T-cell (primary cell): ENCODE measurements around the gene ST14. TPM values are rescaled to one million over a fixed set of nuclear protein-coding genes. Genes with fewer than 3 reads are reported as not detected.

Experiments used
- ATAC-seq, 4 experiments: fragments of 200-7000 bp in 3 of 4; fragments of 150-1000 bp in 1 of 4; cut with Tn5 transposase; replicated peaks in 1 of 4; 1 replicate in 3 of 4; 2 replicates in 1 of 4; pipeline ENCODE4 v1.10.0; 2021; ENCODE audit warnings: moderate library complexity in 3 of 4, mild to moderate bottlenecking in 2 of 4, moderate number of reproducible peaks in 1 of 4
- CTCF ChIA-PET, 2 donors: fragments of 300-600 bp; sonication (Branson Sonifier 250); formaldehyde crosslinking; loops; one replicate each; lab custom pipeline; 2022; ENCODE audit warnings: antibody characterized with exemption in 2 of 2; lab: Charles Lee
- POLR2A ChIA-PET, 2 donors: fragments of 300-600 bp; sonication (Branson Sonifier 250); formaldehyde crosslinking; loops; one replicate each; lab custom pipeline; 2022; ENCODE audit warnings: antibody characterized with exemption in 2 of 2; lab: Charles Lee
- DNase-seq, 35 experiments: peaks; one replicate each; pipeline versions ENCODE4 v3.0.0 to v3.0.0-alpha.2; 2013 to 2023
- H3K27ac ChIP-seq: one replicate; pipeline ENCODE4 v1.5.1; 2013; ENCODE audit warnings: low read length
- H3K27me3 ChIP-seq, 2 experiments: replicated peaks in 1 of 2; 1 replicate in 1 of 2; 2 replicates in 1 of 2; pipeline versions ENCODE4 v1.6.1 to v1.7.0; 2013; ENCODE audit warnings: low read length in 1 of 2, mixed read lengths in 1 of 2; ENCODE audit not compliant: control insufficient read depth in 2 of 2, insufficient read depth in 2 of 2; ENCODE audit errors: extremely low read depth in 1 of 2
- H3K36me3 ChIP-seq, 2 donors: 1 replicate in 1 of 2; 2 replicates in 1 of 2; pipeline versions ENCODE4 v1.6.1 to v1.7.0; 2013; ENCODE audit warnings: low read length in 1 of 2; ENCODE audit not compliant: control insufficient read depth in 2 of 2, insufficient read depth in 1 of 2; ENCODE audit errors: extremely low read depth in 1 of 2
- H3K4me1 ChIP-seq, 2 experiments: 1 replicate in 1 of 2; 2 replicates in 1 of 2; pipeline versions ENCODE4 v1.6.1 to v1.7.0; 2013; ENCODE audit warnings: low read length in 2 of 2, mixed read lengths in 1 of 2; ENCODE audit not compliant: insufficient read depth in 2 of 2, control insufficient read depth in 1 of 2; ENCODE audit errors: extremely low read depth in 1 of 2
- H3K4me3 ChIP-seq, 2 donors: 1 replicate in 1 of 2; 2 replicates in 1 of 2; pipeline versions ENCODE4 v1.5.1 to v1.7.0; 2013; ENCODE audit warnings: mild to moderate bottlenecking in 2 of 2, low read length in 1 of 2, moderate library complexity in 1 of 2; ENCODE audit not compliant: control insufficient read depth in 1 of 2; ENCODE audit errors: extremely low read depth in 1 of 2
- H3K9me3 ChIP-seq: 2 replicates; pipeline ENCODE4 v1.7.0; 2013
- H3K27ac Mint-ChIP-seq, 2 donors: one replicate each; pipeline ENCODE4 v1.8.0; 2020 to 2021; ENCODE audit warnings: mild to moderate bottlenecking in 2 of 2, mixed read lengths in 2 of 2
- H3K27me3 Mint-ChIP-seq, 2 donors: one replicate each; pipeline ENCODE4 v1.8.0; 2021 to 2022; ENCODE audit warnings: mixed read lengths in 2 of 2
- H3K36me3 Mint-ChIP-seq: one replicate; pipeline ENCODE4 v1.8.0; 2021; ENCODE audit warnings: mixed read lengths
- H3K4me1 Mint-ChIP-seq, 3 donors: one replicate each; pipeline ENCODE4 v1.8.0; 2020 to 2022; ENCODE audit warnings: mixed read lengths in 3 of 3, mild to moderate bottlenecking in 1 of 3
- H3K4me3 Mint-ChIP-seq, 3 donors: one replicate each; pipeline ENCODE4 v1.8.0; 2020 to 2022; ENCODE audit warnings: mild to moderate bottlenecking in 3 of 3, mixed read lengths in 3 of 3, moderate library complexity in 3 of 3
- H3K9me3 Mint-ChIP-seq, 3 donors: one replicate each; pipeline ENCODE4 v1.8.0; 2020 to 2022; ENCODE audit warnings: mixed read lengths in 3 of 3
- WGBS: methylation state at CpG from one replicate; pipeline ENCODE4 v1.1.5; 2013; ENCODE audit warnings: missing lambda C conversion rate; ENCODE audit not compliant: insufficient coverage; 5-methylcytosine and 5-hydroxymethylcytosine counted together
- total RNA-seq, 35 experiments: library from RNA in 6 of 35; stranded (reverse) in 6 of 35; fragments of 120-200 nt in 1 of 35; gene quantifications; one replicate each; pipeline versions ENCODE4 v1.2.1 to v1.2.4 and lab custom pipeline; 2013 to 2026

ST14 gene
- total RNA-seq, 5 donors from 2014 or later (not counting 1 experiment from before 2014, with no cell fraction given), result 0.49 to 1.5 (median 0.82) TPM

DNA sequence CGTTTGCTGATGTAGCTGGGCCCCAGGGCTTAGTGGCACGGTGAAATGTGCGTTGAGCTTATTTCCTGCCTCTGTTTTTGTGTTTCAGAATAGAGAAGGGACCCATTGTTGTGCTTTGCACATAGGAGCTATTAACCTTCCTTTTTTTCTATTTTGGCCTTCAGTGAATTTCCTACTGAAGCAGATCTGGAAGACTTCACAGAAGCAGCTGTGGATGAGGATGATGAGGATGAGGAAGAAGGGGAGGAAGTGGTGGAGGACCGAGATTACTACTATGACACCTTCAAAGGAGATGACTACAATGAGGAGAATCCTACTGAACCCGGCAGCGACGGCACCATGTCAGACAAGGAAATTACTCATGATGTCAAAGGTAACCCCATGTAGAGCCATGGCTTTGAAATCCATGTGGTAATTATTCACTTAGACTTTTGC, 37.4 kb upstream of the ST14 start:
- POLR2A ChIA-PET, result interaction anchor here in 1 of 2 donors (0.5 kb wide), 1 partner anchor 124 kb away, joined by 5 read pairs; no protein-coding TSS in a partner anchor
- Mint-ChIP-seq H3K4me3 (peak overlapping the region in 2 of 3 donors; percentile 13 to 53), H3K4me1 (peaks cover 41 to 53% (median 45%) of the 10 kb centered on the region in 3 donors)

DNA sequence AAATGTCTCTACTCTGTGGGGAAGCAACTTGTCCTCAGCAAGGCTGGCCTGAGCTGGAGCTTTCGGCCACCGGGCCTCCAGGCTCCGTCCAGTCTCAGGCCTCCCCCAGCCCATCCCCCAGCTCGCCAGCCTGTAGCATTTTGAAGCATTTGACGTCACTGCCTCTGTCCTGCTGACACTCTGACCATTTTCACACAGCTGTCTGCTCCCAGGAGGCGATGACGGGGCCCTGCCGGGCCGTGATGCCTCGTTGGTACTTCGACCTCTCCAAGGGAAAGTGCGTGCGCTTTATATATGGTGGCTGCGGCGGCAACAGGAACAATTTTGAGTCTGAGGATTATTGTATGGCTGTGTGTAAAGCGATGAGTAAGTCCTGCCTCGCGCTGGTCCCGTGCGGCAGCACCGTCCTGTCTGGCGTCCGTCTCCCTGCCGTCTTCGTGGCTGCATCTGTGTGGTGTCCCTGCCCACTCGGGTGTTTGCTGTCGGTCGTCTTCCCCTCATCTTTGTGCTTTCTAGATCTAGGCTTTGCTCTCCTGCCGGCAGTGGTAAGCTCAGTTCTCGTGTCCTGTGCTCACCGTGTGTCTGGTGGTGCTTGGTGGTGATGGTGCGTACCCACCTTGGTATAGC, 36.1 kb upstream of the ST14 start:
- no peaks in the 10 kb centered on the region for H3K27me3 Mint-ChIP-seq
- ChIA-PET POLR2A (no interaction called here), CTCF (no interaction called here)
- no peak overlapping the region for H3K27ac ChIP-seq
- peaks cover 35 to 42% (median 39%) of the 10 kb centered on the region in 3 donors for H3K4me1 Mint-ChIP-seq
- H3K27ac Mint-ChIP-seq, result no peak overlapping the region
- DNase-seq, result no peak
- H3K4me1 ChIP-seq, result peaks cover 16 to 32% of the 10 kb centered on the region in 2 experiments
- H3K4me3 Mint-ChIP-seq, result no peak overlapping the region
- H3K36me3 Mint-ChIP-seq, result peaks cover 31% of the 10 kb centered on the region
- H3K9me3 ChIP-seq, result no peaks in the 10 kb centered on the region
- WGBS, result 96% methylated on average over 27 of the region's 32 CpGs
- ATAC-seq, result no peak
- peaks cover 2 to 51% of the 10 kb centered on the region in 2 donors for H3K36me3 ChIP-seq
- H3K4me3 ChIP-seq, result no peak overlapping the region
- H3K9me3 Mint-ChIP-seq, result no peaks in the 10 kb centered on the region
- H3K27me3 ChIP-seq, result no peaks in the 10 kb centered on the region

More for the DNA sequence above, 37.4 kb upstream of the ST14 start:
- peak overlapping the region in 1 of 2 donors; percentile 84 for H3K27ac Mint-ChIP-seq
- H3K27me3 Mint-ChIP-seq, result no peaks in the 10 kb centered on the region
- ATAC-seq (no peak), DNase-seq (peak in 1 of 35 experiments; percentile 20)
- WGBS, result 19% methylated on average over 3 of the region's 7 CpGs
- H3K36me3 Mint-ChIP-seq, result peaks cover 31% of the 10 kb centered on the region
- Histone ChIP-seq H3K4me3 (no peak overlapping the region), H3K27me3 (peaks cover 0 to 3% of the 10 kb centered on the region in 2 experiments), H3K9me3 (no peaks in the 10 kb centered on the region), H3K4me1 (peaks cover 25 to 38% of the 10 kb centered on the region in 2 experiments), H3K36me3 (peaks cover 2 to 41% of the 10 kb centered on the region in 2 donors), H3K27ac (no peak overlapping the region)
- CTCF ChIA-PET, result interaction anchor here in 1 of 2 donors (0.7 kb wide), 1 partner anchor 10 kb away, joined by 3 read pairs; no protein-coding TSS in a partner anchor
- no peaks in the 10 kb centered on the region for H3K9me3 Mint-ChIP-seq

- Mint-ChIP-seq H3K27me3 (no peaks in the 10 kb centered on the region), H3K9me3 (no peaks in the 10 kb centered on the region), H3K36me3 (peaks cover 34% of the 10 kb centered on the region), H3K4me3 (no peak overlapping the region), H3K4me1 (peaks cover 30 to 37% (median 33%) of the 10 kb centered on the region in 3 donors), H3K27ac (no peak overlapping the region)
- 92% methylated on average over 2 of the region's 4 CpGs for WGBS
- no peaks in the 10 kb centered on the region for H3K9me3 ChIP-seq
- no peak overlapping the region for H3K4me3 ChIP-seq
- ChIA-PET POLR2A (no interaction called here), CTCF (no interaction called here)
- H3K4me1 ChIP-seq, result peaks cover 10 to 27% of the 10 kb centered on the region in 2 experiments
- peaks cover 2 to 57% of the 10 kb centered on the region in 2 donors for H3K36me3 ChIP-seq
- DNase-seq (peak in 5 of 35 experiments; percentile 3 to 48 (median 14)), ATAC-seq (no peak)
- no peak overlapping the region for H3K27ac ChIP-seq
- H3K27me3 ChIP-seq, result no peaks in the 10 kb centered on the region
These were observed 35.5 kb upstream of the ST14 start for GRCh38 chr11:130124096-130124495.

DNA sequence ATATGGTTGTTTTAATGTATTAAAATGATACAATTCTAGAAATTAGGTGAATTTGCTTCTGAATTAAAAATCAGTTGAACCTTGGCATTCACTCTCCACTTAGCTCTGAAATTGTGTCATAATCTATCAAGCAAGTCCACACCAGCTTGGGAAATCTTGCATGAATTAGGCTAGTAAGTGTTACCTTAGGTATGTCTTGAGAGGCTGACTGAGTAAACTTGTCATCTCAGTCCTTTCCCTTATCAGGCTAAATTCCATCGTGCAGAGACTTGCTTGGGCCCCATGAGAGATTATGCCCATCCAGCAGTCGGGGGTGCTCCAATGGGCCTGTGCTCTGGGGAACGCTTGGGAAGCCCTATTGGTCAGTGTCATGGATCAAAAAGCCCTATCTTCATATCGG, 33.9 kb upstream of the ST14 start:
- DNase-seq (no peak), ATAC-seq (no peak)
- H3K4me3 ChIP-seq, result no peak overlapping the region
- no peaks in the 10 kb centered on the region for H3K9me3 ChIP-seq
- no peaks in the 10 kb centered on the region for H3K27me3 Mint-ChIP-seq
- H3K4me1 ChIP-seq, result peaks cover 4 to 17% of the 10 kb centered on the region in 2 experiments
- H3K4me3 Mint-ChIP-seq, result no peak overlapping the region
- H3K27ac Mint-ChIP-seq, result no peak overlapping the region
- H3K36me3 Mint-ChIP-seq, result peaks cover 45% of the 10 kb centered on the region
- peaks cover 18 to 21% (median 19%) of the 10 kb centered on the region in 3 donors for H3K4me1 Mint-ChIP-seq
- H3K27ac ChIP-seq, result no peak overlapping the region
- WGBS, result 92% methylated on average over 3 of the region's 4 CpGs
- ChIA-PET CTCF (no interaction called here), POLR2A (interaction anchor here in 1 of 2 donors (0.6 kb wide), 1 partner anchor 20 kb away, joined by 3 read pairs; no protein-coding TSS in a partner anchor)
- H3K27me3 ChIP-seq, result no peaks in the 10 kb centered on the region
- peaks cover 2 to 63% of the 10 kb centered on the region in 2 donors for H3K36me3 ChIP-seq
- no peaks in the 10 kb centered on the region for H3K9me3 Mint-ChIP-seq

DNA sequence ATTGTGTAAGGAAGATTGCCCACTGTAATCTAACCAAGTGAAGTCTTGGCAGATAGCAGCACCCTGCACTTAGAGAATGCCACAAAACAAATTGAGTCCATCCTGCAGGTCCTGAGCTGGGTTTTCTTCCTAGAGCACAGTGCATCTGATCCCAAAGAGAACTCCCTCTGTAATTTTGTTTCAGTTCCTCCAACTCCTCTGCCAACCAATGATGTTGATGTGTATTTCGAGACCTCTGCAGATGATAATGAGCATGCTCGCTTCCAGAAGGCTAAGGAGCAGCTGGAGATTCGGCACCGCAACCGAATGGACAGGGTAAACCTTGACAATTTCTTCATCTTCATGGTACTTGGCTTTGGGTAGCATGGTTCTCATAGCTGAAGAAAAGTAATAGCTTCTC, 33.1 kb upstream of the ST14 start:
- Mint-ChIP-seq H3K27me3 (no peaks in the 10 kb centered on the region), H3K27ac (no peak overlapping the region), H3K4me3 (no peak overlapping the region), H3K9me3 (no peaks in the 10 kb centered on the region), H3K36me3 (peaks cover 47% of the 10 kb centered on the region), H3K4me1 (peaks cover 10 to 12% (median 10%) of the 10 kb centered on the region in 3 donors)
- peaks cover 2 to 68% of the 10 kb centered on the region in 2 donors for H3K36me3 ChIP-seq
- 100% methylated on average over 5 of the region's 5 CpGs for WGBS
- POLR2A ChIA-PET, result interaction anchor here in 1 of 2 donors (0.8 kb wide), 1 partner anchor 11 kb away, joined by 6 read pairs; no protein-coding TSS in a partner anchor
- CTCF ChIA-PET, result interaction anchor here (0.7 to 1.2 kb wide), 4 partner anchors 12 to 197 kb away, joined by 3 to 4 read pairs (median 3); no protein-coding TSS in a partner anchor
- ATAC-seq (no peak), DNase-seq (no peak)
- peaks cover 4 to 10% of the 10 kb centered on the region in 2 experiments for H3K4me1 ChIP-seq
- H3K4me3 ChIP-seq, result no peak overlapping the region
- no peaks in the 10 kb centered on the region for H3K9me3 ChIP-seq
- no peak overlapping the region for H3K27ac ChIP-seq
- no peaks in the 10 kb centered on the region for H3K27me3 ChIP-seq

DNA sequence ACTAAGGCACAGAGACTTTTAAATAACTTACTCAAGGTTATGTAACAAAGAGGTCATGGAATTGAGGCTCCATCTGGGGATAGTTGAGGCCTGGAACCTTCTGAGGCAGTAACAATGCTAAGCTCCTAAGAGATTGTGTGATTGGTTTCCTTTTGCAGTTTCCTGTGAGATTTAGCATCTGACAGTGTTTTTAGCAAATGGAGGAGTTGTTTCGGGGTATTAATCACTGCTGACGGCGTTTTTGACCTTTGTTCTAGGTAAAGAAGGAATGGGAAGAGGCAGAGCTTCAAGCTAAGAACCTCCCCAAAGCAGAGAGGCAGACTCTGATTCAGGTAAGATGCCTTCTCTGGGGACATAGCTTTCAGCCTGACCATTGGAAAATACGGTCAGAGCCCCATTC, 32.1 kb upstream of the ST14 start:
- Mint-ChIP-seq H3K9me3 (no peaks in the 10 kb centered on the region), H3K36me3 (peaks cover 41% of the 10 kb centered on the region), H3K27me3 (no peaks in the 10 kb centered on the region), H3K4me1 (peaks cover under 1 to 2% (median under 1%) of the 10 kb centered on the region in 3 donors), H3K4me3 (no peak overlapping the region), H3K27ac (no peak overlapping the region)
- WGBS, result no CpG with 5 or more reads among the region's 4 CpGs
- peaks cover 2 to 67% of the 10 kb centered on the region in 2 donors for H3K36me3 ChIP-seq
- no peaks in the 10 kb centered on the region for H3K27me3 ChIP-seq
- ChIA-PET POLR2A (interaction anchor here (0.6 to 0.8 kb wide), 2 partner anchors 12 to 314 kb away, joined by 4 to 6 read pairs; no protein-coding TSS in a partner anchor), CTCF (interaction anchor here (0.5 to 1.2 kb wide), 6 partner anchors 10 to 386 kb away, joined by 3 to 7 read pairs (median 4); no protein-coding TSS in a partner anchor)
- H3K27ac ChIP-seq, result no peak overlapping the region
- H3K9me3 ChIP-seq, result no peaks in the 10 kb centered on the region
- DNase-seq, result no peak
- no peak for ATAC-seq
- H3K4me3 ChIP-seq, result no peak overlapping the region
- no peaks in the 10 kb centered on the region for H3K4me1 ChIP-seq
